H1 (cell line): ENCODE results near the gene ALG2. TPM values are rescaled to one million over a fixed set of nuclear protein-coding genes. Genes with fewer than 3 reads are reported as not detected.
A peak's percentile ranks its signal among the peaks of the same experiment; 100 is the strongest.

Experiments
- CTCF ChIA-PET: fragments of 300-600 bp; sonication (Branson Sonifier 250); formaldehyde crosslinking; loops from one replicate; lab custom pipeline; 2021; ENCODE audit not compliant: partially characterized antibody; lab: Charles Lee
- POLR2A ChIA-PET: fragments of 300-600 bp; sonication (Branson Sonifier 250); formaldehyde crosslinking; loops from one replicate; lab custom pipeline; 2021; ENCODE audit warnings: inconsistent platforms; ENCODE audit not compliant: partially characterized antibody; lab: Charles Lee
- DNase-seq, 2 experiments: peaks; one replicate each; pipeline versions ENCODE4 v3.0.0 to v3.0.0-alpha.2; 2010 to 2022; ENCODE audit warnings: low spot score in 2 of 2, low read depth in 1 of 2, mixed read lengths in 1 of 2
- FAIRE-seq: peaks from 2 replicates; lab custom pipeline; 2011; peaks lifted over from hg19 to GRCh38; lab: Jason Lieb, UNC
- H2AFZ ChIP-seq: 2 replicates; pipeline ENCODE4 v1.8.1; 2012; ENCODE audit warnings: low read length, inconsistent platforms
- H2AK5ac ChIP-seq: 2 replicates; pipeline ENCODE4 v1.6.1; 2013; ENCODE audit warnings: low read depth, low read length
- H2BK120ac ChIP-seq: replicated peaks from 2 replicates; pipeline ENCODE3; 2013; ENCODE audit warnings: low read depth, low read length, inconsistent platforms
- H2BK12ac ChIP-seq: 2 replicates; pipeline ENCODE4 v1.6.1; 2013; ENCODE audit warnings: low read depth, low read length
- H2BK15ac ChIP-seq: 2 replicates; pipeline ENCODE4 v1.6.1; 2013; ENCODE audit warnings: low read length
- H2BK20ac ChIP-seq: 2 replicates; pipeline ENCODE4 v1.6.1; 2013; ENCODE audit warnings: low read length
- H2BK5ac ChIP-seq: 2 replicates; pipeline ENCODE4 v1.6.1; 2013; ENCODE audit warnings: low read depth, low read length
- H3K14ac ChIP-seq: 2 replicates; pipeline ENCODE4 v1.6.1; 2013; ENCODE audit warnings: inconsistent platforms; ENCODE audit not compliant: insufficient read length
- H3K18ac ChIP-seq: 2 replicates; pipeline ENCODE4 v1.6.1; 2013; ENCODE audit warnings: low read length; ENCODE audit errors: extremely low read depth
- H3K23ac ChIP-seq: 2 replicates; pipeline ENCODE4 v1.6.1; 2013; ENCODE audit warnings: inconsistent platforms; ENCODE audit not compliant: insufficient read length
- H3K23me2 ChIP-seq: 2 replicates; pipeline ENCODE4 v1.6.1; 2013; ENCODE audit warnings: low read depth, low read length
- H3K27ac ChIP-seq: 2 replicates; pipeline ENCODE4 v1.6.1; 2011; ENCODE audit warnings: low read depth, low read length, inconsistent platforms
- H3K27me3 ChIP-seq, 4 experiments: replicated peaks in 1 of 4; 1 replicate in 1 of 4; 2 replicates in 3 of 4; pipeline versions ENCODE4 v1.6.1 to v1.8.1; 2011 to 2013; ENCODE audit warnings: low read length in 3 of 4, mild to moderate bottlenecking in 3 of 4, inconsistent platforms in 2 of 4, mixed read lengths in 2 of 4, moderate library complexity in 1 of 4; ENCODE audit not compliant: control insufficient read depth in 3 of 4, insufficient read depth in 3 of 4; ENCODE audit errors: extremely low read depth in 1 of 4
- H3K36me3 ChIP-seq, 4 experiments: 2 replicates each; pipeline versions ENCODE4 v1.6.1 to v1.8.1; 2011 to 2013; ENCODE audit warnings: mild to moderate bottlenecking in 4 of 4, low read length in 3 of 4, moderate library complexity in 2 of 4, control low read depth in 1 of 4, inconsistent platforms in 1 of 4; ENCODE audit not compliant: insufficient read depth in 4 of 4, control insufficient read depth in 2 of 4
- H3K4ac ChIP-seq: replicated peaks from 2 replicates; pipeline ENCODE3; 2013; ENCODE audit warnings: low read length, low read depth, mixed read lengths, inconsistent platforms; ENCODE audit not compliant: insufficient read length
- H3K4me1 ChIP-seq, 4 experiments: replicated peaks in 1 of 4; 1 replicate in 1 of 4; 2 replicates in 3 of 4; pipeline versions ENCODE4 v1.6.1 to v1.8.1; 2011 to 2013; ENCODE audit warnings: low read length in 3 of 4, inconsistent platforms in 2 of 4, mixed read lengths in 1 of 4; ENCODE audit not compliant: insufficient read depth in 4 of 4, control insufficient read depth in 3 of 4
- H3K4me2 ChIP-seq, 2 experiments: 2 replicates each; pipeline versions ENCODE4 v1.6.1 to v1.8.1; 2011 to 2013; ENCODE audit warnings: low read depth in 2 of 2, low read length in 2 of 2, control low read depth in 1 of 2, inconsistent platforms in 1 of 2, mild to moderate bottlenecking in 1 of 2; ENCODE audit not compliant: insufficient read depth in 1 of 2
- H3K4me3 ChIP-seq, 4 experiments: fragments of 200-600, 300-600 bp in 1 of 4; sonication (generic), shearing (Covaris generic), sonication (Bioruptor Twin) in 1 of 4; 2 replicates each; pipeline versions ENCODE4 v1.5.1 to v1.8.1; 2011 to 2016; ENCODE audit warnings: low read length in 4 of 4, low read depth in 3 of 4, control low read depth in 2 of 4, inconsistent platforms in 2 of 4, mild to moderate bottlenecking in 2 of 4, mixed read lengths in 1 of 4, moderate library complexity in 1 of 4; ENCODE audit not compliant: insufficient read depth in 2 of 4; ENCODE audit errors: extremely low read depth in 1 of 4
- H3K56ac ChIP-seq: replicated peaks from 2 replicates; pipeline ENCODE3; 2013; ENCODE audit warnings: low read depth, mild to moderate bottlenecking, mixed read lengths, low read length, inconsistent platforms; ENCODE audit not compliant: insufficient read length
- H3K79me1 ChIP-seq: 2 replicates; pipeline ENCODE4 v1.6.1; 2013; ENCODE audit warnings: low read depth, low read length, control low read depth
- H3K79me2 ChIP-seq, 2 experiments: 2 replicates each; pipeline versions ENCODE4 v1.6.1 to v1.8.1; 2012 to 2013; ENCODE audit warnings: low read length in 2 of 2, mild to moderate bottlenecking in 2 of 2, inconsistent platforms in 1 of 2; ENCODE audit not compliant: insufficient read depth in 2 of 2, control insufficient read depth in 1 of 2
- H3K9ac ChIP-seq, 4 experiments: replicated peaks in 1 of 4; 1 replicate in 1 of 4; 2 replicates in 3 of 4; pipeline versions ENCODE4 v1.6.1 to v1.8.1; 2011 to 2013; ENCODE audit warnings: low read depth in 3 of 4, low read length in 3 of 4, control low read depth in 2 of 4, mild to moderate bottlenecking in 2 of 4, moderate library complexity in 2 of 4, inconsistent platforms in 1 of 4; ENCODE audit errors: extremely low read depth in 1 of 4
- H3K9me3 ChIP-seq, 2 experiments: 2 replicates each; pipeline versions ENCODE4 v1.6.1 to v1.8.1; 2012 to 2013; ENCODE audit warnings: mild to moderate bottlenecking in 2 of 2, moderate library complexity in 2 of 2, control low read depth in 1 of 2, inconsistent platforms in 1 of 2, low read depth in 1 of 2, low read length in 1 of 2, mixed read lengths in 1 of 2; ENCODE audit not compliant: insufficient read depth in 2 of 2
- H4K20me1 ChIP-seq, 2 experiments: replicated peaks in 1 of 2; 2 replicates each; pipeline versions ENCODE3 to v1.8.1; 2011 to 2013; ENCODE audit warnings: inconsistent platforms in 2 of 2, low read length in 2 of 2, mild to moderate bottlenecking in 1 of 2; ENCODE audit not compliant: insufficient read depth in 2 of 2, control insufficient read depth in 1 of 2
- H4K5ac ChIP-seq: 2 replicates; pipeline ENCODE4 v1.6.1; 2013; ENCODE audit warnings: low read length, low read depth, mixed read lengths, inconsistent platforms; ENCODE audit not compliant: insufficient read length
- H4K8ac ChIP-seq: 2 replicates; pipeline ENCODE4 v1.8.0; 2013; ENCODE audit warnings: mild to moderate bottlenecking, moderate library complexity, low read length, inconsistent platforms; ENCODE audit not compliant: insufficient read depth; ENCODE audit errors: extremely low read depth
- H4K91ac ChIP-seq: replicated peaks from 2 replicates; pipeline ENCODE3; 2013; ENCODE audit warnings: low read length, mixed read lengths, inconsistent platforms; ENCODE audit not compliant: insufficient read length
- BACH1 ChIP-seq: IDR thresholded peaks from 2 replicates; pipeline ENCODE4 v1.6.1; 2012; ENCODE audit warnings: low read length, improper control_type of control experiment
- CTCF ChIP-seq, 3 experiments: IDR thresholded peaks; 1 replicate in 2 of 3; 2 replicates in 1 of 3; pipeline versions ENCODE4 v1.5.1 to v1.6.1; 2011; ENCODE audit warnings: low read length in 3 of 3, mild to moderate bottlenecking in 3 of 3, inconsistent platforms in 2 of 3, low read depth in 1 of 3, moderate library complexity in 1 of 3; ENCODE audit not compliant: insufficient read depth in 1 of 3; ENCODE audit errors: control extremely low read depth in 1 of 3
- EGR1 ChIP-seq: IDR thresholded peaks from 2 replicates; pipeline ENCODE4 v1.6.1; 2011; ENCODE audit warnings: low read depth, low read length, borderline replicate concordance
- FOSL1 ChIP-seq: IDR thresholded peaks from 2 replicates; pipeline ENCODE4 v1.6.1; 2011; ENCODE audit warnings: mild to moderate bottlenecking, low read depth, low read length, moderate library complexity; ENCODE audit not compliant: insufficient read depth
- MAX ChIP-seq: IDR thresholded peaks from 2 replicates; pipeline ENCODE4 v1.6.1; 2012; ENCODE audit warnings: inconsistent platforms
- NANOG ChIP-seq: IDR thresholded peaks from 2 replicates; pipeline ENCODE4 v1.6.1; 2011; ENCODE audit warnings: low read length, low read depth, mild to moderate bottlenecking, inconsistent platforms; ENCODE audit not compliant: insufficient read depth, poor library complexity, severe bottlenecking
- RAD21 ChIP-seq, 2 experiments: IDR thresholded peaks in 1 of 2; conservative IDR thresholded peaks in 1 of 2; 2 replicates each; pipeline ENCODE4 v1.6.1; 2011; ENCODE audit warnings: low read depth in 2 of 2, low read length in 2 of 2, improper control_type of control experiment in 1 of 2, inconsistent platforms in 1 of 2, mild to moderate bottlenecking in 1 of 2, moderate library complexity in 1 of 2
- TCF12 ChIP-seq: IDR thresholded peaks from 2 replicates; pipeline ENCODE4 v1.6.1; 2011; ENCODE audit warnings: low read depth, mild to moderate bottlenecking, low read length
- WGBS, 2 experiments: shearing (Covaris generic) in 1 of 2; methylation state at CpG; one replicate each; pipeline versions ENCODE4 v1.1.6 to v1.1.7; 2013 to 2015; ENCODE audit warnings: low lambda C conversion rate in 2 of 2, mixed read lengths in 2 of 2, inconsistent platforms in 1 of 2, low coverage in 1 of 2, missing lambda C conversion rate in 1 of 2; ENCODE audit not compliant: insufficient replicate concordance in 2 of 2, insufficient coverage in 1 of 2, insufficient read length in 1 of 2; ENCODE audit errors: extremely low coverage in 1 of 2, missing lambda C conversion rate in 1 of 2; 5-methylcytosine and 5-hydroxymethylcytosine counted together
- polyA plus RNA-seq, 7 experiments: library from polyadenylated mRNA; depleted of rRNA in 3 of 7; stranded (reverse) in 5 of 7; unstranded in 2 of 7; fragments of >200 nt in 5 of 7; fragments of 200-250 nt in 2 of 7; gene quantifications; 1 replicate in 5 of 7; 2 replicates in 1 of 7; 4 replicates in 1 of 7; pipeline versions ENCODE4 v1.2.1 to v1.2.3, GENCODE V29; 2011 to 2013; ENCODE audit warnings: missing spikeins in 2 of 7, mixed read lengths in 2 of 7
- total RNA-seq: library from RNA; stranded (reverse); fragmentation: NEBNext Ultra II Directional; extraction: Animal tissue kit (Norgen Biotek cat#: 25700); gene quantifications from 2 replicates; pipeline ENCODE4 v1.2.1, GENCODE V29; 2021

The ALG2 gene
- total and polyA plus RNA-seq, 2 of the 8 experiments (the other 6 are each of a cell fraction or from before 2014, with no cell fraction given) = 27.1 to 30.7 TPM

- Histone ChIP-seq H2AK5ac (no peak overlapping the region), H2AFZ (peak overlapping the region; percentile 23; the same call in 1 of the 2 replicates), H3K79me1 (no peaks in the 10 kb centered on the region), H3K4me3 (no peak overlapping the region), H3K27ac (no peak overlapping the region), H3K79me2 (no peaks in the 10 kb centered on the region), H3K4ac (no peak overlapping the region), H4K91ac (no peak overlapping the region), H3K36me3 (no peaks in the 10 kb centered on the region), H3K9me3 (no peaks in the 10 kb centered on the region), H2BK5ac (no peak overlapping the region), H2BK15ac (no peak overlapping the region; the same call in 1 of the 2 replicates), H3K4me1 (no peaks in the 10 kb centered on the region), H3K56ac (no peak overlapping the region), H3K18ac (peak overlapping the region; percentile 60; the same call in 1 of the 2 replicates), H3K4me2 (0 out of 4 replicates have a peak overlapping the region, but pooled peaks of 1 of the 2 experiments have one; percentile 7), H4K8ac (no peak overlapping the region), H4K20me1 (no peaks in the 10 kb centered on the region), H3K27me3 (no peaks in the 10 kb centered on the region), H2BK120ac (no peak overlapping the region), H3K23ac (no peak overlapping the region), H4K5ac (no peak overlapping the region), H3K23me2 (no peaks in the 10 kb centered on the region), H3K14ac (no peak overlapping the region), H2BK12ac (0 out of 2 replicates have a peak overlapping the region, but pooled peaks have one; percentile 39), H2BK20ac (no peak overlapping the region), H3K9ac (no peak overlapping the region)
- WGBS, 2 experiments = 30% methylated on average over 17 of the region's 17 CpGs; no CpG with 5 or more reads in 1 of the 2 experiments
- CTCF ChIA-PET = interaction anchor here (0.6 to 2.5 kb wide), 30 partner anchors 10 to 949 kb away, joined by 3 to 9 read pairs (median 3); partner anchors contain the start of gene ALG2
- FAIRE-seq (no peak), DNase-seq (peak; percentile 68 to 91)
- POLR2A ChIA-PET = no interaction called here
- TF ChIP-seq RAD21 (IDR thresholded peaks at IDR 0.05 in 1 of 2, conservative IDR thresholded peaks at IDR 0.05 in 1 of 2; ENCODE audit: low read depth in 2 of 2, low read length in 2 of 2) (peak; percentile 97 to 99), MAX (peak; percentile 63), EGR1 (no peak), TCF12 (0 out of 2 replicates have a peak, but pooled peaks have one; percentile 42), FOSL1 (no peak), CTCF (IDR thresholded peaks at IDR 0.05; ENCODE audit: control extremely low read depth in 1 of 3, insufficient read depth in 1 of 3, low read depth in 1 of 3, low read length in 3 of 3) (peak; percentile 81 to 96 (median 95)), BACH1 (0 out of 2 replicates have a peak, but pooled peaks have one; percentile 25), NANOG (peak; percentile 21)
These were observed 44.7 kb upstream of the ALG2 start for GRCh38 chr9:99266255-99267023.
